Measurements from ENCODE around the gene SPPL3.

SPPL3 gene

DNA sequence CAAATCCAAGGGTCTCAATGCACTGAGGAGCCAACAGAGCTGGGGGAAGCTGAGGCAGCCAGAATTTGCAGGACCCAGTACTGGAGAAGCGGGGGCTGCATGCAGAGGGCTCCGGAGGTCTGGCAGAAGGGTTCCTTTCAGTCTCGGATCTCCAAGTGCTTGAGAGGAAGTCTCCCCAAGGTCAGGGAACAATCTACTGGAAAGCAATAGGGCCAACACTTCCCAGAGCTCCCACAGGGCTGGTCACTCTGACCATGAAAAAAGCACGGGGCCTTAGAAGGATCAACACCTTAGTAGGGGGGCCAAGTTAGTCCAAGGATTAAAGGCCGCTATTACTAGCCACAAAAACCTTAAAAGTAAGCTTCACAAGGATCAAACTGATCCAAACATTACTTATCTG lies 31.7 kb downstream of the SPPL3 start:
- no peak for DNase-seq

DNA sequence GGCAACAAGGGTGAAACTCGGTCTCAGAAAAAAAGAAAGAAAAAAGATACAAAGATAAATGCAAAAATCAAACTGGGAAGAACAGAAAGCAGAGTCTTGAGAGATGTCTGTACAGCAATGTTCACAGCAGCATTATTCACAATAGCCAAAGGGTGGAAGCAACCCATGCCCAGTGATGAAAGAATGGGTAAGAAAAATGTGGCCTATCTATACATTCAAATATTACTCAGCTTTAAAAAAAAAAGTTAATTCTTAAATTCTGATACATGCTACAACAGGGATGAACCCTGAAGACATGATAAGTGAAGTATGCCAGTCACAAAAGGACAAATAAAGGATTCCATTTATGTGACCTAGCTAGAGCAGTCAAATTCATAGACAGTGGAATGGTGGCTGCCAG lies 33.7 kb downstream of the SPPL3 start:
- DNase-seq, result no peak

DNA sequence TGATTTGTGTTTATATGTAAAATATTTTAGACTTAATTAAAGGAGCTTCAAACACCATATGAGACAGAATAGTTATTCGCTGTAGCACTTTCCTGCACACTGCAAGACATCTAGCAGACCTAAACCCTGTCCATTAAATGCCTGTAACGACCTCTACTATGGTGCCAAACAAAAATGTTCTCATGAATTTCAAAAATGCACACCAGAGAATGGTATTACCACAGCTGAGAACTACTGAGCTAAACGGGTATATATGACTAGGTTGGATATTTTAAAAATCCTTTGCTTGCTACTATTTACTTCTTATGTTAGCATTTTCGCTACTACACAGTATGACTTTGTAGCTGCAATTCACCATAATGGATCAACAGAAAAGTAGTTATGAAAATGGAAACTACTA lies 34.8 kb downstream of the SPPL3 start:
- DNase-seq, result no peak

DNA sequence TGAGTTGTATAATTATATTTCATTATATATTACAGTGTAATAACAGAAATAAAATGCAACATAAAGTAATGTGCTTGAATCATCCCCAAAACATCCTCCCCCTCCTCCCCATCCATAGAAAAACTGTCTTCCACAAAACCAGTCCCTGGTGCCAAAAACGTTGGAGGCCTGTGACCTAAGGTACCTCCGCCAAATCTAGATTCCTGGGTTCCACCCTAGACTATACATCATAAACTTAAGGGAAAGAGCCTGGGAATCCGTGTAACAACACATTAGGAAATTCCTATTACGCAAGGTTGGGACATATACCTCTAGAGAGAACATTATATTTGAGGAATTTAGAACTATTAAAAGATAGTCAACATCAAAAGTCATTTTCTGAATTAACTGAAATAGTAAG lies 38.0 kb downstream of the SPPL3 start:
- no peak for DNase-seq

DNA sequence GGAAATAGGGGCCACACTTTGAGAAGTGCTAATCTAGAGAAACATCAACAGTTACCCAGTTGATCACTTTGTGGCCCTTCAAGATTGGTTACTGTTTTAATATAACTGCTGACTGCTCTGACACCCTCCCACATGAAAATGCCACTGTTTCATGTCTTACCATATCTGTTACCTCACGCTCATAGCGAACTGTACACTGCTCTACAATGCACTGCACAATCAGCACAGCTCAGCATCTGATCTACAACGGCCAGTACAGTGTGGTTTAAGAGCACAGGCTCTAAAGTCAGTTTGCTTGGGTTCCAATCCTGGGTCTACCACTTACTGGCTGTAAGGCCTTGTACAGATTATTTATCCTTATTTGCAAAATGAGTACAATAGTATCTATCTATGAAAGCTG lies 39.1 kb downstream of the SPPL3 start:
- peak in 1 of 5 experiments; percentile 51 for DNase-seq

DNA sequence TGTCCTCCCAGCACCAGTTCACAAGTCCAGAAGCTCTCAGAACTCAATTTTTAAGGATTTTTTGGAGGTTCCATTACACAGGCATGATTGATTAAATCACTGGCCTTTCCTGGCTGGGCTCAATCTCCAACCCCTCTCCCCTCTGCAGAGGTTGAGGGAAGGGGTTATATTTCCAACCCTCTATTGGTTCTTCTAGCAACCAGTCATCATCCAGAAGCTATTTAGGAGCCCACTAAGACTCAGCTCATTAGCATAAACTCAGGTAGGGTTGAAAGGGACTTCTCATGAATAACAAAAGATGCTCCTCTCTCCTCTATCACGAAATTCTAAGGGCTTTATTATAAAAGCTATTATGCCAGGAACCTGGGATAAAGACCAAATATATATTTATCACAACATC lies 41.5 kb downstream of the SPPL3 start:
- DNase-seq, result no peak

DNA sequence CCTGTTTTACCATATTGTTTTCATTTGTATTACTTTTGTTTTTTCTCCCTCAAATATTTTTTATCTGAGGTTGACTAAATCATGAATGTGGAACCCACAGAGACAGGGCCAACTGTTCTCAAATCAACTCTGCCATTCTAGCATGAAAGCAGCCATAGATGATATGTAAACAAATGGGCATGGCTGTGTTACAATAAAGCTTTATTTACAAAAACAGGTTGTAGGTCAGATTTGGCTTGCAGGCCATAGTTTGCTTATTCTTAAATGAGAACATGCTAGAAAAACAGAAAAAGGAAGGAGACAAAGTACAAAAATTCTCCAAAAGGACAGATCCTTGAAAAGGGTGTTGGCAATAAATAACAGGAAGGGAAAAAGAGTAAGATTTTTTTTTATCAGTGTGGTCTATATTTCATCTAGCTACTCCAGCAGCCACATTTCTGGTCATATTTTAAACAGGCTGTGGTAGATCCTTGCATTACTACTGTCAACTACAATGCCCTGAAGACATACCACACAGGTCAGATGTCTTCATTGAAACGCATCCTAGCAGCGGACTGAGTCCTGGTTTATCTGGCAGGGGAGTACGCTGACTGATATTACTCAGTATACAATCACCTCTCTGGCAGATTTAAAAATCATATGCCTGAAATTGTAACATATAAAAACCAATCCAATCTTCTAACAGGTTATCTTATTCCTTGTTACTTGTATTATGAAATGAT lies 42.9 kb downstream of the SPPL3 start:
- DNase-seq, result no peak

DNA sequence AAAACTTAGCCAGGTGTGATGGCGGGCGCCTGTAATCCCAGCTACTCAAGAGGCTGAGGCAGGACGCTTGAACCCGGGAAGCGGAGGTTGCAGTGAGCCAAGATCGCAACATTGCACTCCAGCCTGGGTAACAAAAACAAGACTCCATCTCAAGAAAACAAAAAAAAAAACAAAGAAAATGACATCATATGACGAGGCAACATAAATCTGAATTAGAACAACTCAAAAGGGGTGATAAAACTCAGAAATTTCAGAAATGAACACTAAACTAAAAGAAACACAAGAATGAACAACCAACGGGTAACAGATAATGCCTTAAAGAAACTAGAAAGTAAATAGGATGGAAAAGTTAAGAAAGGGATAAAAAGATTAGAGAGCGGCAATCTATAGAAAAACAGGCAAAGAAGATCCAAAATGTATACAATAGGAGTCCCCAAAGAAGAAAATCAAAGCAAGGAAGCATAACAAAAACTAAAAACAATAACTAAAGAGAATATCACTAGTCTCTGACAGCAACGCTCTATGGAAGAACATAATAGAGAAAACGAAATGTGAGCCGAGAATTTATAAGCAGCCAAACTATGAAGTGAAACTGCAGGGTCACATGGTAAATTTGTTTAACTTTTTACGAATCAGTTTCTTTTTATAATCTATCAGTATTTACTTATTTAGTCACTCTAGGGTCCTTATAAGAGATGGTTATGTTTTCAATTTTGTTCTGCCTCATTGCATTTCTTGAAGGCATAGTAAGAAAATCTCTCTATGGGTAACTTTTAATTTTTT lies 45.7 kb downstream of the SPPL3 start:
- no peak for DNase-seq

DNA sequence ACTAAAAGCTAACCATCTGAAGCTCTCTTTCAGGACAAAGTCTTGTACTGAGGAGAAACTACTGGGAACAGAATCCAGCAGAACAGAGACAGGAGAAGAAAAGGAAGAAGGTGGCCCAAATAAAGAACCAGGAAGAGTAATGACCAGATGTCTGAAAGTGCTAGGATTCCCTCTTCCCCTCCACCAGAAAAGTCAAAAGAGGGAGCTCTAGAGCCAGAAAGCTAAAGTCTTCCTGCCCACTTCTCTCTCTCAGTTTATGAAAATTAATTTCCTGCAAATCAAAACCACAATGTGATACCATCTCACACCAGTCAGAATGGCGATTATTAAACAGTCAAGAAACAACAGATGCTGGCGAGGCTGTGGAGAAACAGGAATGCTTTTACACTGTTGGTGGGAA lies 47.2 kb downstream of the SPPL3 start:
- peak in 1 of 5 experiments; percentile 43 for DNase-seq

DNA sequence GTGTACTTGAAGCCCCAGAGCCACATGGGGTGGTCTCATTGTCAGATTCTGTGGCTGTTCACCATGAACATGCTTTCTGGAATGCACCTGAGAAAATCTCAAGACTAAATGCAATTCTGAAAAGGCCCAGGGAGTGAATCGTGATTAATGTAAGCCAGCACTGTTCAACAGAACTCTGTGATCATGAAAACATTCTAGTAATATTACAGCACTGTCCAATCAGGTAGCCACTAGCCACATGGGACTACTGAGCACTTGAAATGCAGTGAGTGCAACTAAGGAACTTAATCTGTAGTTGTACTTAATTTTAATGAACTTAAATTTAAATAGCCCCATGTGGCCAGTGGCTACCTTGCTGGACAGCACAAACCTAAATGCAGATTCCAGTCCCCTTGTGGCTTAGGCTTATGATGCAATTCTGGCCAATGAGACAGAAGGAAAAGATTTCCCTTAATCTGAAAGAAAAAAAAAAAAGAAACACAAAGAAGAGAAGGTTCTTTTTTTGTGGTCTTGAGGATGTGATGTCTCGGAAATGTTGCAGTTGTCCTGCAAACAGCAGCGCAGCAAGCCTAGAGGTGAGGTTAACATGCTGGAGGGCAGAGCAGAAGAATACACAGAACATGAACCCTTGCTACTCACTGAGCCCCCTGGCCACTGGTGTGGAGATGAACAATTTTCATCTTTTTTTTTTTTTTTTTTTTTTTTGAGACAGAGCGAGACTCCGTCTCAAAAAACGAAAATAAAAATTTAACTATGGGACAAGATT lies 48.2 kb downstream of the SPPL3 start:
- DNase-seq, result peak in 1 of 5 experiments; percentile 61

DNA sequence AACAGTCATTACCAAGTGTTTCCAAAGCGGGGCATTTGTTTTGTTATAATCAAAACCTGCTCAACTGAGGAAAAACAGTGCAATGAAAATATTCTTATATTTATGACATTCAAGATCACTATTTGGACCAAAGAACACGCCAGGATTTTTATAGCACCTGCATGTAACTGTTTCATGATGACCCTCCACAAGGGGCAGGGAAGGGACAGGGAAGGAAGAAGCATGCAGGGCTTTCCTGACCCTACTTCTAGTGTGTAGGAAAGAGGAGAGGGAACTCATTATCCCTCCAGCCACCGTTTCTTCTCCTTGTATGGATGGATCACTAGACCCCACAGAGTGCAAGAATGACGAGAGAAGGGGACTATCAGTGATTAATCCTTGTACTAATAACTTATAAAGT lies 49.4 kb downstream of the SPPL3 start:
- DNase-seq, result no peak

DNA sequence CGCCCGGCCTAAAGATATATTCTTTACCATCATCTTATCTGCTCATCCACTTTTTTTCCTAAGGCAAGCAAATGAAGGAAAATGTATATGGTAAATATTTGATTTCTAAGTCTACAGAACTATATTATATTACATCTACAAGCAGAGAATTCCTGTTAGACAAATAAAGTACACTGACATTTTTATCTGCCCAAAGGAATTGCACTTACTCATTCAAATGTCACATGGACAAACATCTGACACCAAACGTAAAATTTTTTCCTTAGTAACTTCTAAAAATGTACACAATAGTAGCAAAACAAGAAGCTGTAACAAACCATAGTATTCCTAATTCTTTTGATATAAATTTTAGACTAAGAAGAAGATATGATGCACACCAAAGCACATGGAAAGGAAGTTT lies 51.0 kb downstream of the SPPL3 start:
- no peak for DNase-seq

DNA sequence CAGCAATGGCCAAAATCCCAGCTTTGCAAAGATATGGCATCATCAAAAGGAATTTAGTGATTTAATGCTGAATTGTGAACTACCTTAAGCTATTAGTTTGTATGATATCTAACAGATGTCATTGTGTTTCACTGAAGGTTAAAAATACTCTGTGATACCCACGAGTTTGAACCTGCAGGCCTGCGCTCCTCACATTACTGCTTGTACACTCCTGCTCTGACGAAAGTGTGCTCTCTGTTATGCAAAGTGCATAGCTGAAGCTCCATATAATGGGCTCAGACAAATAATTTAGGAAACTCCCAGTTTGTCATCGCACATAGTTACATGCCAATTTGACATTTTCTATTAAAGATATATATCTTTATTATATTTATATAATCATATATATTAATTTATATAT lies 52.2 kb downstream of the SPPL3 start:
- no peak for DNase-seq

DNA sequence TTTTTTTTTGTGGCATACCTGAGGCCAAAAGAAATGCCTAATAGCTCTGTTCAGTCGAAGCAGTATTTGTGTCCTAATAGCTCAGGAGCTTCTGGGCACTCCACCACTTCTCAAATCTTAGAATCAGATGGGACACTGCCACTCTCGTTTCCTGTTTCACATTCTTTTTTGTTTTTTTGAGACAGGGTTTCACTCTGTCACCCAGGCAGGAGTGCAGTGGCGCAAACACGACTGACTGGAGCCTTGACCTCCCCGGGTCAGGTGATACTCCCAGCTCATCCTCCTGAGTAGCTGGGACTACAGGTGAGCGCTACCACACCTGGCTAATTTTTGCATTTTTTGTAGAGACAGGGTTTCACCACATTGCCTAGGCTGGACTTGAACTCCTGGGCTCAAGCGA lies 52.7 kb downstream of the SPPL3 start:
- no peak for DNase-seq

DNA sequence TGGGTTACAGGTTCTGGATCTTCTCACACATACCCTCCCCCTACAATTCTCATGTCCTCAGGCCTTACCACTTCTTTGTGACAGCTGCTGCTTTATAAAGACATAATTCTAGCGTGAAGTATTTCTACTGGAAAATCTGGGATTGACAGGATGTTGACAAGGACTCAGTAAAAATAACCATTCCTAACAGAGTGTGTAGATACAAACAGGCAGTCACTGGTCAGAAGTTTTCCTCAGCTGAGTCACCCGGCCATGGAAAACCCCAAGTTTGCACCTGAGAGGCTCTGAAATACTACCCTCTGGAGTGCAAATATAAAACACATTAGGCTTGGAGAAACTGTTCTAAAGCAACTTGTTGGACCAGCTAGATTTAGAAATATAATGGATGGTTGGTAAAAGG lies 54.4 kb downstream of the SPPL3 start:
- no peak for DNase-seq

DNA sequence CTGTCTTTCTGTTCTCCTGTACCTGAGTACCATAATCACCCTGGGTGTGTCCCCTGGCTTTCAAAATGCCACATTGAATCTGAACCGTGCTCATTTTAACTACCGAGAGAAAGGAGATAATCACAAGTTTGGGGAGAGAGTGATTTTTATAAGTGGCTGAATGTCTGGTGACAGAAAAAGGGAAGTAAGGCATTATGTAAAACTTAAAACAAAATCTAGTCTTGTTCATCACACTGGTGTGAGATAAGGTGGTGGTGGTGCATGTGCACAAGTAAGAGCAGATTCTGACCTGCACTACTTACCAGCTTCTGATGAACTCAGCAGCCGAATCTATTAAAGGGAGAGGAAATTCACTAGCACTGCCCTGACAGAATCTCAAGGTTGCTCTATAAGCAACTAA lies 56.3 kb downstream of the SPPL3 start:
- DNase-seq, result no peak

DNA sequence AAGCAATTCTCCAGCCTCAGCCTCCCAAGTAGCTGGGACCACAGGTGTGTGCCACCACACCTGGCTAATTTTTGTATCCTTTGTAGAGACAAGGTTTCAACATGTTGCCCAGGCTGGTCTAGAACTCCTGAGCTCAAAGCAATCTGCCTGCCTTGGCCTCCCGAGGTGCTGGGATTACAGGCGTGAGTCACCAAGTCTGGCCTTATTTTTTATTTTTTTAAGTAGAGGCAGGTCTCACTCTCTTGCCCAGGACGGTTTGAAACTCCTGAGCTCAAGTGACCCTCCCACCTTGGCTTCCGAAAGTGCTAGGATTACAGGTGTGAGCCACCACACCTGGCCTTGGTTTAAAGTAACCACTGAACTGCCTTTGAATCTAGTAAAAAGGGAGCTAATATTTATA lies 56.8 kb downstream of the SPPL3 start:
- no peak for DNase-seq

DNA sequence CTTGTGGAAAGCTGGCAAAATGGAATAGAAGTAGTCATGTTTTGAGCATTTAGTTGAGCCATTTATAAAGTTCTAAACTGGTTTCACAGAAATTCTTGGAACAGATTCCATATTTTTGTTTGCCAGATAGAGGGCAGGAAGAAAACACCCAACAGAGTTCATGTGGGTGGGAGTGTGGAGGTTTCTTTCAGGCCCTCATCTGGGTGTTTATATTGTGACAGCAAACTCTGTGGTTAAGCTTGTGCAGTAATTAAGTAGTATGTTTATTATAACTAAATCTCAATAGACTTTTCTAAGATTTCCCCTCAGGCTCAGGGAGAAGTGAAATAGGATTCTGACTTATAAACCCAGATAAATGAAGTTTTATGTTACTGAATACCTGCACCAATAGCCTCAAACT lies 57.4 kb downstream of the SPPL3 start:
- no peak for DNase-seq

DNA sequence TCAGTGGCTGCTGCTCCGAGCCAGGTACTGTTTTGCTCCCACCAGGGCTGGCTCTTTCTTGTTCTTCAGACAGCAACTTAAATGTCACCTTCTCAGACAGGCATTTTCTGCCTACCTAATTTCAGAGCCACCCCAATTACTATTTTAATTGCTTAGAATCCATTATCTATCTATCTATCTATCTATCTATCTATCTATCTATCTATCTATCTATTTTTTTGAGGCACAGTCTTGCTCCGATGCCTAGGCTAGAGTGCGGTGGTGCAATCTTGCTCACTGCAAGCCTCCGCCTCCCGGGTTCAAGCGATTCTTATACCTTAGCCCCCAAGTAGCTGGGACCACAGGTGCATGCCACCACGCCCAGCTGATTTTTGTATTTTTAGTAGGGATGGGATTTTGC lies 58.5 kb downstream of the SPPL3 start:
- DNase-seq, result no peak

DNA sequence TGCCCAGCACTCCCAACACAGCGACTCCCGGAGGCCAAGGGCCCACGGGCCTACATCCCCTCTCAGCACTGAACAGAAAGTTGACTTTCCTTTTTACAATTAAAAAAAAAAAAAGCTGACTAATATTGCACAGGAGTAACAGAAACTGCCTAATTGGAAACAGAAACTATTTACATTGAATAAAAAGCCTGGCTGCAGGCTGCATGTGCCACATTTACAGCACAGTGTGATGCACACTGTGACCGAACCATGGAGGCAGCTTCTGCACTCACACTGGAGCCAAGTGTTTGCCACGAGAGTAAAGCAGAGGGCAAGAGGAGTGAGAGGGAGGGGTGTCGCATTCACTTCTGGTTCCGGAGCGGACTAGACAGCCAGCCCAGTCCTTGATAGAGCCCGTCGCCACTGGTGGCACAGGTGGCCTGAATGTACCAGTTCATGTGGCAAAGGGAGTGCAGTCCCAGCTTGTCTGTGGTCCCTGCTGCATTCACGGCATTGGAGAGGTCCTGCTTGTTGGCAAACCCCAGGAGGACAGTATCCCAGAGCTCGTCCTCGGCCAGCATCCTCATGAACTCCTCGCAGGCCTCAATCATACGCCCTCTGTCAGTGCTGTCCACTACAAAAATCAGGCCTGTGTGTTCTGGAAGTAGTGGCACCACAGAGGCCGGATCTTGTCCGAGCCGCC lies 59.2 kb downstream of the SPPL3 start:
- DNase-seq, result no peak

DNA sequence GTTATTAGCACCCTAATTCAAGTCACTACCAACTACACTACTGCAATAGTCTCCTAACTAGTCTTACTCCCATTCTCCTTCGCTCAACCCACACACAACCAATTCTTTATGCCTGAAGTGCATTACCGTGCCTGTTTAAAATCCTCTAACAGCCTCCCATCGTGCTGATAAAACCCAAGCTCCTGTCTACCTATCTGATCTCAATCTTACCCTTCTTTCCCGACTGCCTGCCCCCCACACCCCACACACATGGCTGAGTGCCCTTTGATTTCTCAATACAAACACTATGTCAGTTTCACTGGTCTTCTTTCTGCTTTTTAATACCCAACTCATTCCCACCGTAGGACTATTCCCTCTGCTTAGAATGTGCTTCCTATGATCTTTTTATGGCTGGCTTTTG lies 59.9 kb downstream of the SPPL3 start:
- DNase-seq, result no peak

DNA sequence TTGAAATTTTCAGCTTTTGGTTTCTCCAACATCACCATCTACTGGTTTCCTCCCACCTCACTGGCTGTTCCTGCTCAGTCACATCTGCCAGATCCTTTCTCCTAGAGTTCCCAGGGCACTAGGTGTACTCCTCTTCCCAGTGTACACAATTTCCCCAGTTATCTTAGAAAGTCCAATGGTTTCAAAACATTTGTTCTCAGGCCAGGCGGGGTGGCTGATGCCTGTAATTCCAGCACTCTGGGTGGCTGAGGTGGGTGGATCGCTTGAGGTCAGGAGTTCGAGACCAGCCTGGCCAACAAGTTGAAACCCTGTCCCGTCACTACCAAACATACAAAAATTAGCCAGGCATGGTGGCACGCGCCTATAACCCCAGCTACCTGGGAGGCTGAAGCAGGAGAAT lies 60.7 kb downstream of the SPPL3 start:
- DNase-seq, result no peak

DNA sequence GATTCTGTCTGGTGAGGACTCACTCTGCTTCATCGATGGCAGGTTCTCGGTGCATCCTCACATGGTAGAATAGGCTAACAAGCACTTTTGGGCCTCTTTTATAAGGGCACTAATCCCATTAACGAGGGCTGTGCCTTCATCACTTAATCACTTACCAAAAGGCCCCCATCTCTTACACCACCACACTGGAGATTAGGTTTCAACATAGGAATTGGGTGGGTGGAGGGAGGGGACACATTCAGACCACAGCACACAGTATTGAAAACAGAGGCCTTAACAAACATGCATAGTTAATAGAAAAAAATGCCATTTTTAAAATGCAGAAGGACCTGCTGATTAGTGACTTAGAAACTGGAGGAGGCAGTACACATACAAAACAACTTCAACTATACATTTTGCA lies 61.6 kb downstream of the SPPL3 start:
- no peak for DNase-seq

Measured in T-helper 2 cell (primary cell).